Cortex of kidney (tissue), 1 donor: ENCODE data around the gene CHCHD6.

ENCODE experiments used
- DNase-seq: peaks from one replicate; lab custom pipeline; 2025; lab: John Stamatoyannopoulos, UW

Gene CHCHD6

DNA sequence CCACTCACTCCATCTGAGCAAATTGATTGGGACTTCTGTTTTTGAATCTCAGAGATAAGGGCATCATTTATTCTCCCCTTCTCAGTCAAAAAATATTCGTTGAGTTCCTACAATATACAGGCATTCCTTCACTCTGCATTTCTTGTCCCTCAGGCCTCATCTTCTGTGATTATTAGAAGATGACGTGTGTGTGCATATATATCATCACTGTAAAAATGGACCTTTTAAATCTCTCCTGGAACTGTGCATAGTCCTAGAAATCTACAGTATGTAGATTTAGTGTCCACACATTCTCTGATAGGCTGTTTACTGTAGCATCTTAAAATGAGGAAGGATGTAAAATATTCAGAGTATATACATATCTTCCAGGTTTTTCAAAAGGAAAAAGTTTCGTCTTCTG is 235.7 kb downstream of the CHCHD6 start:
- no peak for DNase-seq

- DNase-seq: no peak
These were observed 237.8 kb downstream of the CHCHD6 start for GRCh38 chr3:126941721-126942270.

GRCh38 chr3:126944089-126944965 is 240.3 kb downstream of the CHCHD6 start:
- DNase-seq: no peak

DNA sequence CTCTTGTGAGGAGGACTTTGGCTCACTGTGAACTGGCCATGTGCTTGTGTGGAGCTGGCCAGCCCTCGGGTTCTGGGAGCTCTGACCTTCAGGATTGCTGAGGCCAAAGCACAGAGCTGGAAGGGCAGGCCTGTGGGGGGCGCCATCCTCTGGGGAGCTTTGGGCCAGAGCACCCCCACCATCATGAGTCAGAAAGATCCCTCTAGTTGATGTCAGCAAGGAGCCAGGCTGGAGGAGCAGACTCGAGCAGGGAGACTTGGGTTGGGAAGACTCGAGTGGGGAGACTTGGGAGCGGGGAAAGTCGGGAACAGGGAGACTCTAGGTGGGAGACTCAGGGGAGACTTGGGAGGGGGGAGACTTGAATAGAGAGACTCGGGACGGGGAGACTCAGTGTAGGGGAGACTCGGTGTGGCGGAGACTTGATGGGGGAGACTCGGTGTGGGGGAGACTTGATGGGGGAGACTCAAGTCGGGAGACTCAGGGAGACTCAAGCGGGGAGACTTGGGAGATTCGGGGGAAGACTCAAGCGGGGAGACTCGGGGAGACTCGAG is 241.2 kb downstream of the CHCHD6 start:
- no peak for DNase-seq

DNA sequence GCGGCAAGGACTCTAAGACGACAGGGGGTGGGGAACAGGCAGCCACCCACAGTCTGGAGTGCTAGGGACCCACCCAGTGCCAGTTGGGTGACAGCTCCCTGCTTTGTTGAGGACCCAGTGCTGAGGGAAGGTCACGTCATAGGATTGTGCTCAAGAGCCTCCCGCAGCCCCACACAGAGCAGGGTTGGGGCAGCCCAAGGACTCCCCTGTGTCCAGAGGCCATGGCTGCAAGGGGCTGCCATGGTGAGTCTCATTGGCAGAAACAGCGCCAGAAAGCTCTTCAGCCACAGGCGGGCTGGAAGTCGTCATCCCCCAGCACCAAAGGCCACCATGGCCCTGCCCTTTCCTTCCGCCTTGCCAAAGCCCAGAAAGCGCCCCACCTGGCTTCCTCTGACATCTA is 241.9 kb downstream of the CHCHD6 start:
- no peak for DNase-seq

GRCh38 chr3:126946405-126946804 is 242.4 kb downstream of the CHCHD6 start:
- DNase-seq: no peak

- no peak for DNase-seq
These were observed 243.4 kb downstream of the CHCHD6 start for GRCh38 chr3:126947429-126947828.

DNA sequence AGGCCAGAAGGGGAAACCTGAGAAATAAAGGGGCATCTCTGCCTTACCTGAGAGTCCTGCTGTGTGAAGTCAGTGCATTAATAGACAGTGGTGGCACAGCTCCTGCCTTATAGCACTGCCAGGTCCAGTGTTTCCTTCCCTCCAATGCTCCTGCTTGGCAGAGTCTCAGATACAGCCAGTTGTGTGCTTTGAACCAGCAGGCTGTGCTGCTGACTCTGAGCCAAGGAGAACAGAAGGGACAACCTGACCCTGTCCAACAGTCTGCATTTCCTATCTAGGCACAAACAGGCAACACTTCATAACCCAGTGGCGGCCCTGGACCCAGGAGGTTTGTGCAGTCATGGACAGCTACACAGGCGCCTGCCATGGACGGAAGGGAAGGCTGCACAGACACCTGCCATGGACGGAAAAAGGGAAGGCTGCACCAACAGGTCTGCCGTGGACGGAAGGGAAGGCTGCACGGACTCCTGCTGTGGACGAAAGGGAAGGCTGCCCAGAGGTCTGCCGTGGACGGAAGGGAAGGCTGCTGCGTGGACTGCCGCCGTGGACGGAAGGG is 245.0 kb downstream of the CHCHD6 start:
- DNase-seq: no peak

- no peak for DNase-seq
These were observed 247.5 kb downstream of the CHCHD6 start for GRCh38 chr3:126951561-126951960.

DNA sequence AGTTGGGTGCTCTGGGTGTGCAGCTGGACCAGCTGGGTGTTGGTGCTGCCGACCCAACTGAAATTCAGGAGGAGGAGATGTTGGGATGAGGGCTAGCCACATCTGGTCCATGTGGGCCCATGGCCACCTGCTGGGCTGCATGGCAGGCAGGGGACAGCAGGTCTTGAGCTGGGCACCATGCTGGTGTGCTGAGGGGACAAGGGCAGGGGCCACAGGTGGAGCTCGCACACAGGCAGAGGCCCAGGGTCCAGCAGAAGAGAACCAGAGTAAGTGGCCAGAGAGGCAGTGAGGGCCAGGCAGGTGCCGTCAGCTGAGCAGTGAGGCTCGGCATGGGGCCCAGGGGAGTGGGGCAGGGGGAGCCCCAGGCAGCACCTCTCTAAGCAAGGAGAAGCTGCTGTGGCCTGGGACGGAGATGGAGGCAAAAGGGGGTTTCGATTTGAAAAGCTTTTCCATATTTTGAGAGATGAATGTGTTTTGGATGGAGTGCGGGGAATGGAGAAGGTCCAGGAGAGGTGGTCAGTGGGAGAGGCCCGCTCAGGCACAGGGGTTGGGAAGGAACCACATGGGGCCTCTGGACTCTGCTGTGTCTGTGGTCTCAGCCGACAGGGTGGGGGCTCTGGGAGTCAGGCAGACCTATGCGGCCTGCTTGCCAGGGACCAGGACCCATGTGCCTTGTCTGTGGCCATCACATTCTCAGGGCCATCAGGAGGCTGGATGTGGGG is 248.4 kb downstream of the CHCHD6 start:
- DNase-seq: no peak

DNA sequence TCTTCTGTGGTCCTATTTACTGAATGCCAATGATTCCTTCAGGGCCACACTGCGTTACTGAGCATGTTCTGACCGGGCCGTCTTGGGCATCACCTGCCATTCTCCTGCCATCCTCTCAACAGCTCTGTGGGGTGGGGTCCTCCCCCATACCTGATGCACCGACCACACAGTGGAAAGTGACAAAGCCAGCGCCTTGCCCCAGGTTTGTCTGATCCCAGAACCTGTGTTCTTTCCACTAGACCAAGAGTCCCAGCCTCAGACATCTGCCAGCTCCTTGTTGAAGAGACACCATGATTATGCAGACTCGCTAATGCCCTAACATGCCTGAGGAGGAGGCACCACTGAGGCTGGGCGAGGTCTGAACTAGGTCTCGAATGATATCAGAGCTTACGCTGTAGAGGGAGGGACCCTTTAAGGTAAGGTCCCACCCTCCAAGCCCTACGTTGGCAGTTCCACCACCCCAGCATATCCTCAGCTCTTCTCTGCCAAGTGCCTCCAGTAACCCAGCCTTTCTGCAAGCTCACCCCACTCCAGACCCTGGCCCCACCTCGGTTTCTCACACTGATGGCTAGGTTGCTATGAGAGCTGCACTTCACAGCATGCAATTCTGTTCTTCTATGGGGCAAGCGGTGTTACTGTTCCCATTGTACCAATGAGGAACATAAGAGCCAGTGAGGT is 249.1 kb downstream of the CHCHD6 start:
- no peak for DNase-seq

GRCh38 chr3:126954141-126954842 is 250.3 kb downstream of the CHCHD6 start:
- no peak for DNase-seq

GRCh38 chr3:126955004-126955790 is 251.2 kb downstream of the CHCHD6 start:
- no peak for DNase-seq

- DNase-seq: no peak
These were observed 252.3 kb downstream of the CHCHD6 start for GRCh38 chr3:126956361-126956760.

GRCh38 chr3:126956866-126957650 is 253.0 kb downstream of the CHCHD6 start:
- DNase-seq: no peak

DNA sequence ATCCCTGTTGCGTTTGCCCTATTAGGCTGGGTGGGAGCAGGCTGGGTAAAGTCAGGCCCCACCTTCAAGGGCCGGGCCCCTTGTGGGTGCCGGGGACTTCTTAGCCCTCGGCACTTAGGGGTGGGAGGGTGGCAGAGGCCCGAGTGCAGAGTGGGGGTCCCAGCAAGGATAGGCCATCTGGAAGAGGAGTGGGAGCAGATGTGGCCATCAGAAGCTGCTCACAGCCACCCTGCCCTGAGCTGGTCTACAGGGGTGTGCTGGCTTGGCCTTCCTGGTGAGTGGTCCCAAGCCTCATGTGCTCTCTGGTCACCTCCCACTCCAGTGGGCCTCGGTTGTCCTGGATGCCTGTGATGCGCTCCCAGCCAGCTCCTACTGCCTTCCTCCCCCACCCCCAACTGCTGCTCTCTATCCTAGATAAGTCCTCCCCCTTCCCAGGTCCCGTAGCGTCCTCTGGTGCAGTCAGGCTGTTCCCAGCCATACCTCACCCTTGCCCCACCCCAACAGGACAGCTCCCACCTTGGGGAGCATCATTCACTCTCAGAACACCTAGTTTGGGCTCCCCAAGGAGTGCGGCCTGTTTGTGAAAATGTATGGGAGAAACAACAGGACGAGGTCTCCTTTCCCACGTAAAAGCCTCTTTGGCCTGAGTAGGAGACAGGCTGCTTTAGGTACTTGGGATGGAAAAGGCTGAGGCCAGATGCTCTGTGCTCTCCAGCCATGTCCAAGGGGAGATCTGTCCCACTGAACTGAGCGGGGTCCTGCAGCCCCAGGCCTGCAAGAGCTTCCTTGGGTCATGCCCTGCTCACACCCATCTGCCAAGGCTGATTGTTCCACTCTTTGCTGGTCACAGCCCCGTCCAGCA is 254.0 kb downstream of the CHCHD6 start:
- no peak for DNase-seq

- DNase-seq: no peak
These were observed 254.6 kb downstream of the CHCHD6 start for GRCh38 chr3:126958638-126959085.

- DNase-seq: no peak
These were observed 255.3 kb downstream of the CHCHD6 start for GRCh38 chr3:126959136-126959920.
